Right renal pelvis (tissue), 4 donors: ENCODE measurements around the gene ST6GALNAC4. TPM values are rescaled to one million over a fixed set of nuclear protein-coding genes. Genes with fewer than 3 reads are reported as not detected.
A peak's percentile ranks its signal among the peaks of the same experiment; 100 is the strongest.

Source experiments
- DNase-seq, 4 donors: peaks; one replicate each; pipeline ENCODE4 v3.0.0-alpha.2; 2013; ENCODE audit warnings: low read depth in 4 of 4, low spot score in 3 of 4, missing footprints in 1 of 4
- polyA plus RNA-seq, 4 donors: library from polyadenylated mRNA; unstranded; fragments of 120-200 nt; gene quantifications; one replicate each; pipeline ENCODE4 v1.2.1, GENCODE V29; 2013; ENCODE audit not compliant: insufficient read length in 4 of 4

Gene ST6GALNAC4
- polyA plus RNA-seq, 4 donors: 11.3 to 15.6 (median 12.6) TPM

GRCh38 chr9:127915801-127916719, 781 bp downstream of the ST6GALNAC4 start:
- DNase-seq: no peak

- no peak for DNase-seq
These were observed 1.5 kb downstream of the ST6GALNAC4 start for GRCh38 chr9:127915325-127915752.

- DNase-seq: no peak
These were observed 3.2 kb downstream of the ST6GALNAC4 start for GRCh38 chr9:127913682-127914081.

GRCh38 chr9:127912882-127913281, 4.0 kb downstream of the ST6GALNAC4 start:
- no peak for DNase-seq

GRCh38 chr9:127912296-127912695, 4.5 kb downstream of the ST6GALNAC4 start:
- DNase-seq: no peak

- no peak for DNase-seq
These were observed 6.1 kb downstream of the ST6GALNAC4 start for GRCh38 chr9:127910613-127911205.

GRCh38 chr9:127909839-127910273, 7.0 kb downstream of the ST6GALNAC4 start:
- DNase-seq: no peak

GRCh38 chr9:127908660-127908926, 8.2 kb downstream of the ST6GALNAC4 start:
- DNase-seq: no peak

GRCh38 chr9:127907867-127908659, 8.8 kb downstream of the ST6GALNAC4 start:
- no peak for DNase-seq

GRCh38 chr9:127905788-127906191, 11.1 kb downstream of the ST6GALNAC4 start:
- DNase-seq: no peak

GRCh38 chr9:127905004-127905728, 11.7 kb downstream of the ST6GALNAC4 start:
- DNase-seq: no peak

- no peak for DNase-seq
These were observed 12.3 kb downstream of the ST6GALNAC4 start for GRCh38 chr9:127904561-127905003.

GRCh38 chr9:127903557-127904475, 13.0 kb downstream of the ST6GALNAC4 start:
- no peak for DNase-seq

- no peak for DNase-seq
These were observed 17.5 kb downstream of the ST6GALNAC4 start, which contains the start of gene ST6GALNAC6 for GRCh38 chr9:127899128-127899943. ST6GALNAC6 (minus strand) TSS chr9:127899603; CDS start chr9:127897981, 1,622 bp downstream.

- DNase-seq: no peak
These were observed 18.3 kb downstream of the ST6GALNAC4 start for GRCh38 chr9:127898433-127899127.

GRCh38 chr9:127897193-127897692, 19.6 kb downstream of the ST6GALNAC4 start:
- peak in 1 of 4 donors; percentile 77 for DNase-seq

GRCh38 chr9:127896395-127897192, 20.2 kb downstream of the ST6GALNAC4 start:
- DNase-seq: no peak
